Activated CD4-positive, alpha-beta T cell treated with anti-CD3 and anti-CD28 coated beads, Interleukin-2, amount 10 ng/mL, durations not matched to agents 7 days and 5 days (primary cell): ENCODE measurements around the gene EVL. TPM values are rescaled to one million over a fixed set of nuclear protein-coding genes. Genes with fewer than 3 reads are reported as not detected.
A peak's percentile ranks its signal among the peaks of the same experiment; 100 is the strongest.

Experiments used
- CTCF ChIA-PET: fragments of 350-600 bp; sonication (Branson Sonifier 250); formaldehyde crosslinking; loops from one replicate; lab custom pipeline; 2021; ENCODE audit warnings: antibody characterized with exemption; lab: Charles Lee
- POLR2A ChIA-PET: fragments of 350-600 bp; sonication (Branson Sonifier 250); formaldehyde crosslinking; loops from one replicate; lab custom pipeline; 2021; ENCODE audit warnings: antibody characterized with exemption; lab: Charles Lee
- DNase-seq: peaks from one replicate; pipeline ENCODE4 v3.0.0-alpha.2; 2020
- H3K27ac Mint-ChIP-seq: one replicate; pipeline ENCODE4 v1.8.0; 2021; ENCODE audit warnings: mild to moderate bottlenecking, moderate library complexity, mixed read lengths
- H3K27me3 Mint-ChIP-seq: one replicate; pipeline ENCODE4 v1.8.0; 2021; ENCODE audit warnings: mixed read lengths
- H3K36me3 Mint-ChIP-seq: one replicate; pipeline ENCODE4 v1.8.0; 2021; ENCODE audit warnings: low read depth, mixed read lengths
- H3K4me1 Mint-ChIP-seq: one replicate; pipeline ENCODE4 v1.8.0; 2021; ENCODE audit warnings: mixed read lengths
- H3K4me3 Mint-ChIP-seq: one replicate; pipeline ENCODE4 v1.8.0; 2021; ENCODE audit warnings: mild to moderate bottlenecking, moderate library complexity, mixed read lengths
- H3K9me3 Mint-ChIP-seq: one replicate; pipeline ENCODE4 v1.8.0; 2021; ENCODE audit warnings: mixed read lengths
- total RNA-seq, 2 experiments: library from RNA; stranded (reverse); gene quantifications; one replicate each; pipeline ENCODE4 v1.2.3, GENCODE V29; 2021

EVL gene
- total RNA-seq, 2 experiments from 2014 or later = 1,017 to 1,048 TPM

- POLR2A ChIA-PET = no interaction called here
Measured at GRCh38 chr14:100130521-100130920, 65.3 kb downstream of the EVL start.

GRCh38 chr14:100131181-100131580 lies 66.0 kb downstream of the EVL start:
- CTCF ChIA-PET = interaction anchor here (0.6 to 1.5 kb wide), 4 partner anchors 9 to 88 kb away, joined by 3 to 8 read pairs (median 4); no protein-coding TSS in a partner anchor
- no peaks in the 10 kb centered on the region for H3K27me3 Mint-ChIP-seq
- peak overlapping the region; percentile 69 for H3K27ac Mint-ChIP-seq
- peaks cover 8% of the 10 kb centered on the region for H3K4me1 Mint-ChIP-seq
- POLR2A ChIA-PET = no interaction called here
- H3K9me3 Mint-ChIP-seq = no peaks in the 10 kb centered on the region
- DNase-seq = no peak
- peaks cover 83% of the 10 kb centered on the region for H3K36me3 Mint-ChIP-seq
- H3K4me3 Mint-ChIP-seq = no peak overlapping the region

More at GRCh38 chr14:100130521-100130920, 65.3 kb downstream of the EVL start:
- no peaks in the 10 kb centered on the region for H3K9me3 Mint-ChIP-seq
- CTCF ChIA-PET = interaction anchor here (1.2 to 1.5 kb wide), 3 partner anchors 10 to 87 kb away, joined by 3 to 8 read pairs (median 4); no protein-coding TSS in a partner anchor
- no peaks in the 10 kb centered on the region for H3K27me3 Mint-ChIP-seq
- no peak for DNase-seq
- no peak overlapping the region for H3K27ac Mint-ChIP-seq
- peaks cover 80% of the 10 kb centered on the region for H3K36me3 Mint-ChIP-seq
- H3K4me1 Mint-ChIP-seq = peaks cover 8% of the 10 kb centered on the region
- H3K4me3 Mint-ChIP-seq = no peak overlapping the region

- no peaks in the 10 kb centered on the region for H3K9me3 Mint-ChIP-seq
- no peak for DNase-seq
- peak overlapping the region; percentile 31 for H3K27ac Mint-ChIP-seq
- H3K4me3 Mint-ChIP-seq = no peak overlapping the region
- H3K36me3 Mint-ChIP-seq = peaks cover 87% of the 10 kb centered on the region
- peaks cover 8% of the 10 kb centered on the region for H3K4me1 Mint-ChIP-seq
- no peaks in the 10 kb centered on the region for H3K27me3 Mint-ChIP-seq
- POLR2A ChIA-PET = no interaction called here
- CTCF ChIA-PET = interaction anchor here (0.6 to 1.5 kb wide), 3 partner anchors 10 to 166 kb away, joined by 3 to 8 read pairs (median 3); no protein-coding TSS in a partner anchor
Measured at GRCh38 chr14:100132161-100132902, 67.1 kb downstream of the EVL start.

- Mint-ChIP-seq H3K4me3 (no peak overlapping the region), H3K36me3 (peaks cover 85% of the 10 kb centered on the region), H3K4me1 (peaks cover 6% of the 10 kb centered on the region), H3K27ac (no peak overlapping the region), H3K9me3 (no peaks in the 10 kb centered on the region), H3K27me3 (no peaks in the 10 kb centered on the region)
- DNase-seq = no peak
- ChIA-PET POLR2A (no interaction called here), CTCF (no interaction called here)
Measured at GRCh38 chr14:100132903-100133510, 67.8 kb downstream of the EVL start.

- CTCF ChIA-PET = interaction anchor here (1.3 kb wide), 2 partner anchors 11 to 21 kb away, joined by 3 to 5 read pairs; no protein-coding TSS in a partner anchor
- POLR2A ChIA-PET = no interaction called here
- Mint-ChIP-seq H3K4me1 (peaks cover 7% of the 10 kb centered on the region), H3K36me3 (peaks cover 89% of the 10 kb centered on the region), H3K27ac (no peak overlapping the region), H3K4me3 (no peak overlapping the region), H3K27me3 (no peaks in the 10 kb centered on the region), H3K9me3 (no peaks in the 10 kb centered on the region)
- no peak for DNase-seq
Measured at GRCh38 chr14:100134586-100134985, 69.4 kb downstream of the EVL start.

GRCh38 chr14:100135073-100135472 lies 69.9 kb downstream of the EVL start:
- no peaks in the 10 kb centered on the region for H3K27me3 Mint-ChIP-seq
- peaks cover 88% of the 10 kb centered on the region for H3K36me3 Mint-ChIP-seq
- H3K4me3 Mint-ChIP-seq = no peak overlapping the region
- CTCF ChIA-PET = interaction anchor here (1.3 kb wide), 2 partner anchors 11 to 21 kb away, joined by 3 to 5 read pairs; no protein-coding TSS in a partner anchor
- H3K9me3 Mint-ChIP-seq = no peaks in the 10 kb centered on the region
- H3K27ac Mint-ChIP-seq = no peak overlapping the region
- DNase-seq = no peak
- peaks cover 9% of the 10 kb centered on the region for H3K4me1 Mint-ChIP-seq
- POLR2A ChIA-PET = no interaction called here

- Mint-ChIP-seq H3K36me3 (peaks cover 85% of the 10 kb centered on the region), H3K4me1 (peaks cover 8% of the 10 kb centered on the region), H3K27ac (peak overlapping the region; percentile 50), H3K4me3 (no peak overlapping the region), H3K9me3 (no peaks in the 10 kb centered on the region), H3K27me3 (no peaks in the 10 kb centered on the region)
- ChIA-PET CTCF (interaction anchor here (1.3 kb wide), 1 partner anchor 22 kb away, joined by 3 read pairs; no protein-coding TSS in a partner anchor), POLR2A (no interaction called here)
- DNase-seq = no peak
Measured at GRCh38 chr14:100135784-100136183, 70.6 kb downstream of the EVL start.

GRCh38 chr14:100137173-100137572 lies 72.0 kb downstream of the EVL start:
- DNase-seq = no peak
- peaks cover 78% of the 10 kb centered on the region for H3K36me3 Mint-ChIP-seq
- no peak overlapping the region for H3K27ac Mint-ChIP-seq
- H3K4me3 Mint-ChIP-seq = no peak overlapping the region
- H3K9me3 Mint-ChIP-seq = no peaks in the 10 kb centered on the region
- ChIA-PET POLR2A (no interaction called here), CTCF (interaction anchor here (0.5 kb wide), 1 partner anchor 181 kb away, joined by 3 read pairs; no protein-coding TSS in a partner anchor)
- H3K4me1 Mint-ChIP-seq = peaks cover 3% of the 10 kb centered on the region
- H3K27me3 Mint-ChIP-seq = no peaks in the 10 kb centered on the region

- H3K36me3 Mint-ChIP-seq = peaks cover 73% of the 10 kb centered on the region
- no peak overlapping the region for H3K27ac Mint-ChIP-seq
- no peaks in the 10 kb centered on the region for H3K9me3 Mint-ChIP-seq
- POLR2A ChIA-PET = no interaction called here
- peaks cover 3% of the 10 kb centered on the region for H3K4me1 Mint-ChIP-seq
- no peaks in the 10 kb centered on the region for H3K27me3 Mint-ChIP-seq
- no peak for DNase-seq
- CTCF ChIA-PET = interaction anchor here (0.5 to 1.0 kb wide), 2 partner anchors 30 to 180 kb away, joined by 3 read pairs; no protein-coding TSS in a partner anchor
- H3K4me3 Mint-ChIP-seq = no peak overlapping the region
Measured at GRCh38 chr14:100138082-100138787, 73.0 kb downstream of the EVL start.

GRCh38 chr14:100138955-100139354 lies 73.7 kb downstream of the EVL start:
- Mint-ChIP-seq H3K4me1 (peaks cover 3% of the 10 kb centered on the region), H3K27ac (peak overlapping the region; percentile 27), H3K9me3 (no peaks in the 10 kb centered on the region), H3K36me3 (peaks cover 70% of the 10 kb centered on the region), H3K4me3 (no peak overlapping the region), H3K27me3 (no peaks in the 10 kb centered on the region)
- CTCF ChIA-PET = interaction anchor here (1.0 kb wide), 1 partner anchor 31 kb away, joined by 3 read pairs; no protein-coding TSS in a partner anchor
- no peak for DNase-seq
- POLR2A ChIA-PET = no interaction called here

GRCh38 chr14:100140452-100141078 lies 75.3 kb downstream of the EVL start:
- Mint-ChIP-seq H3K4me3 (no peak overlapping the region), H3K9me3 (no peaks in the 10 kb centered on the region), H3K27me3 (no peaks in the 10 kb centered on the region), H3K4me1 (peaks cover 3% of the 10 kb centered on the region), H3K36me3 (peaks cover 59% of the 10 kb centered on the region), H3K27ac (peak overlapping the region; percentile 68)
- POLR2A ChIA-PET = no interaction called here
- no peak for DNase-seq
- CTCF ChIA-PET = interaction anchor here (0.9 to 1.8 kb wide), 3 partner anchors 8 to 15 kb away, joined by 3 to 4 read pairs (median 3); no protein-coding TSS in a partner anchor

- Mint-ChIP-seq H3K4me1 (peaks cover 7% of the 10 kb centered on the region), H3K27ac (no peak overlapping the region), H3K9me3 (no peaks in the 10 kb centered on the region), H3K27me3 (no peaks in the 10 kb centered on the region), H3K4me3 (no peak overlapping the region), H3K36me3 (peaks cover 56% of the 10 kb centered on the region)
- no peak for DNase-seq
- ChIA-PET POLR2A (no interaction called here), CTCF (interaction anchor here (1.1 to 2.7 kb wide), 4 partner anchors 11 to 52 kb away, joined by 3 to 13 read pairs (median 5); no protein-coding TSS in a partner anchor)
Measured at GRCh38 chr14:100141098-100141497, 75.9 kb downstream of the EVL start.
